ENCODE measurements around the gene DMBX1. TPM values are rescaled to one million over a fixed set of nuclear protein-coding genes. Genes with fewer than 3 reads are reported as not detected.

DMBX1 gene
- polyA plus RNA-seq (ENCODE audit: insufficient read depth in 1 of 5, insufficient read length in 5 of 5, low replicate concordance in 1 of 5), result under 1 TPM in 3 of 5 donors, not detected in 2; 0.04 to 0.06 (median 0.05) TPM
- long read RNA-seq, donor 1, result 0 reads
- long read RNA-seq, donor 2, result 0 reads
- long read RNA-seq, donor 3, result 0 reads
- long read RNA-seq, donor 4, result 0 reads
- long read RNA-seq, donor 5, result 0 reads
- long read RNA-seq, donor 6, result 0 reads
- long read RNA-seq, donor 7, result 0 reads
- long read RNA-seq, donor 8, result 0 reads

DNA sequence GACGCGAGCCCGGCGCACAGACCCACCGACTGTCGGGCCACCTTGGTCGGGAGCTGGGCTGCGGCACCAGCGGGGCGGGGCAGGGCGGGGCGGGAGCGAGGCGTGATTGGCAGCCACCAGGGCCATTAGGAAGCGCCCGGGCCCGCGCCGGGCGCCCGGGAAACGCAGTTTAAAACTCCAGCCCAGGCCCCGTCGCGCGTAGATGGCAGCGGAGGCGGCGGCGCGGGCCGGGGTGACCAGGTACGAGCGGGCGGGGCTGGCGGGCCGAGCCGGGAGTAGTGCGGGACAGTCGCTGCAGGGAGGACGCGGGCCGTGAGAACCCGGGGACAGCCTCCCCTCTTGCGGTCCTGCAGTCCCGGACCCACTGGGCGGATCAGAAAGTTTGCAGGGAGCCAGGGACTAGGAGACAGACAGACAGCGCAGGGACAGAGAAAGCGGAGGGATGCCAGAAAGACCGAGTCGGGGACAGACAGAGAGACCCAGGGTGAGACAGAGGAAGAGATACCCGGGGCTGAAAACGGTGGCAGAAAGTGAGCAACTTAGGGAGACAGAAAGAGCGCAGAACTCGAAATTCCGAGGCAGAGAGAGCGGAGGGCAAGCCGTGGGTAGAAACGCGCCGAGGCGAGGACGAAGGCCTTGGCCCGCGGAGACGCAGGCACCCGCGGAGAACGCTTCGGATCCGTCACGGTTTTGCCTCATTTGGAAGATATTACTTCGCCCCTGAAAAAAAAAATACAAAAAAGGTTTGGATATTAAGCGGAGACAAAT lies at the start of gene DMBX1:
Gene DMBX1 (plus strand): TSS at position 199 of the 768 bp plus-strand sequence. CDS start 17,175 bp downstream, outside the sequence.
- DNase-seq, result no peak

DNA sequence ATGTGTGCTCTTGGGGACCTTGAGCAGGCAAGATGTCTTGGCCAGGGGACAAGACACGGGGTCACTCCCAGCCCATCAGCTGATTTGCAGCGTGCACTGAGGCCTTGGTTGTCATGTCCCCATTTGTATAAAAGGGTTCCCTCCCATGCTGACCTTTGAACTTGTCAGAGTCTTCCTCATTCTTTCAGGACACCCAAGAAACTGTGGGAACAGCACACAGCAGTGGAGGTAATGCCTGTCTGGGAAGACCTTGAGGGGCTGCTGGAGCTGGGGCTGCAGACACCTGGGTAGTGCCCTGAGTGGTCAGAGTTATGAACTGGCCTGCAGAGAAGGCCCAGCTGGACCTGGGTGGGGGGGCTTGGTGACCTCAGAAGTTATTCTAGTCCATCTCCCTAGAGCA lies 49.2 kb upstream of the DMBX1 start:
- no peak for DNase-seq

DNA sequence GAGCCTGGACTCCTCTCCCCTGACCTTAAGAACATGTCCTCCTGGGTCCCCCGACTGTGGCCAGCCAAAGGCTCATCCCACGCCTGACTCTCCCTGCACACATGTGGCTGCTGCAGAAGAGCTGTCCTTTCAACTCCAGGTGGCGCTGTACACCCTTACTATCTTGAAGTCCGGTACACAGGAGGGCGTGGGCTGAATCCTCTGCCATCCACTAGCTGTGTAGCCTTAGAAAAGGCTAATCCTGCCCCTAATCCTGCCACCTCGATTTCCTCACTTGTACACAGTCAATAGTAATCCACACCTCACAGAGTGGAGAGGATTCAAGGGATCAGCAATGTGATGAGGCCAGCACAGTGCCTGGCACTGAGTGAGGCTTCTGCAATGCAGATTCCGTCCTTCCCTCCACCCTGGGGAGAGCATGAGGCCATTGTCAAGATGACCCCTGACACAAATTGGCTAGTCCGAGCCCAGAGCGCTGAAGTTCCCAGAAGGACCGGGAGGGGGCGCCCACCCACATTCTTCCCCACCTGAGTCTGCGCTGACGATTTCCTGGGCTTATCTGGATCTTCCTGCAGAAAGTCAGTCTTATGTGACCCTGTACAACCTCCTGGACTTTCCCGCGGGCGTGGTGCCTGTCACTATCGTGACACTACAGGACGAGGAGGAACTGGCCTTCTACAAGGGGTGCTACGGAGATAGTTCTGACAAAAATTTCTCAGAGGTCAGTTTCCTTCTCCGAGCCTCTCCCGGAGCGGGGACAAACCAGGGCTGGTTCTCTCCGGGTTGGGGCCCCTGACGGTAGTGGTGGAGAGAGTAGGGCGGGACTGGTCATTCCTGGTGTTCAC lies 47.1 kb upstream of the DMBX1 start:
- peak in 1 of 2 donors; percentile 41 for DNase-seq

GRCh38 chr1:46444466-46444865 lies 45.2 kb upstream of the DMBX1 start:
- no peak for DNase-seq

GRCh38 chr1:46445773-46446256 lies 43.8 kb upstream of the DMBX1 start:
- no peak for DNase-seq

- peak; percentile 54 to 56 for DNase-seq
Observed at GRCh38 chr1:46446646-46447498, 42.8 kb upstream of the DMBX1 start.

DNA sequence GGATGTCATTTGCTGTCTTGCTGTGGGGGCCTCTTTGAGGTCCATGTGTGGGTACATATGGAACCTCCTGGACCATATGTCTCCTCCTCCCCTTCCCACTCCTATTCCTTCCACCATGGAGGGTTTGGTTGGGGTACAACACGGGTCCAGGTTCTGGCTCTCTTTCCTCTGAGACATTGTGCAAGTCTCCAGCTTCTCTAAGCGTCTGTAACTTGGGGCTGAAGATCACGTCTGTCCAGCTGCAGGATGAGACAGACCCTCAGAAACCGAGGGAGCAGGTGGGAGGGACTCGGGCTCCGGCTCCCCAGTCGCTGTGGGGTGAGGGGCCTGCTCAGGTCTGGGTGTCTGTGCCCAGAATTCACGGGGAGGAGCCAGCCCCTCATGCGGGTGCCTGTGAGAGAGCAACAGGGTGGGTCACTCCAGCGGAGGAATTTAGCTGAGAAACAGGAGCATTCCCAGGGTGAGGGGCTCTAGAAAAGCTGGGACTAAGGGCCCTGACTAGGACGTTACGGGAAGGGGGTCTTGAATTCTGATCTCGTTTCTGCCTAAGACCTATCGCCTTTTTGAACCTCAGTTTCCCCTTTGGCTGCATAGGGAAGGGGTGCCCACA lies 42.0 kb upstream of the DMBX1 start:
- DNase-seq, result no peak

DNA sequence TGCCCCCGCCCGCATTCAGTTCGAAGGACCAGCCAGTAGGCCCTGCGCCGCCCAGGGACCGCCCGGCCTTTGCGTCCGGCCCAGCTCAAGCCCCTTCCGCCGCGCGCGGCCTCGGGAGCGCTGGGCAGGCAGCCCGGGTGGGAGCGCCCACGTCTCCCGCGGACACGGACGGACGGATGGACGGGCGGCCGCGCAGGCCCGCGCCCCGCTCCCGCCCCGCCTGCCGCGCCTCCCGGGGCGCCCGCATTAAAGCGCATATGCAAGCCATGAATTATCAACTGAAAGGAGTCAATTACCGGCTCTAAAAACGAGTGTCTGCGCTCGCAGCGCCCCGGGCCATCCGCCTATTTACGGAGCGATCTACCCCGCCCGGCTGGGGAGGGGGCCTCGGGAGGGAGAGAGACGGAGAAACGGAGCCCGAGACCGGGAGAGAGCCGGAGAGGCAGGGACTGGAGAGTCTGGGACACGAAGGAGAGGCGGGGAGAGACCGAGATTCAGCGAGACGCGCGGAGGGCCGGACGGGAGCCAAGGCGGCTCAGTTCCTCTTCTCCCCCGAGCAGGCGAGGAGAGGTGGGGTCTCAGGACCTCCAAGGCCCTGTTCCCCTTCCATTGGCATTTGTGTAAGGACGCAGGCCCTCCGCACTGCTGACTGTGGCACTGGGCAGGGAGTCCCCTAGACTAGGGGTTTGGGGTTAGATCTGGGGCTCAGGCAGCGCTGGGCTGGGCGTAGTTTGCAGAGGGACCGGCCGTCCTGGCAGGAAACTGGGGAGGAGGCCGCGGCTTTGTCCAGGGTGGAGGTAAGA lies 41.3 kb upstream of the DMBX1 start:
- no peak for DNase-seq

- DNase-seq, result no peak
Observed at GRCh38 chr1:46449223-46450159, 40.1 kb upstream of the DMBX1 start.

DNA sequence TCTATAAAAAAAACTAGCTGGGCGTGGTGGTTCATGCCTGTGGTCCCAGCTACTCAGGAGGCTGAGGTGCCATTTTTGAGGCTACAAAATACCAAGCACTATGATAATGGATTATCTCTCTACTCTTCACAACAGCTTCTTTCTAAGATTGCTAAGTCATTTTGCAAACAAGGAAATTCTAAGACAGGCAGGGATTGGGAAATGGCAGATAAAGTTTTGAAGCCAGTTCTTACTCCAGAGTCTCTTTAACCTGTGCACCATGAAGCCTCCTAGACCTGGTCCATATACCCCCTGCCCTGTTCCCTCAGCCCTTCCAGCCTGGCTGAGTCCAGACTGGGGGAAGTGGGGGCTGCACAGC lies 39.5 kb upstream of the DMBX1 start:
- no peak for DNase-seq

GRCh38 chr1:46451948-46452930 lies 37.4 kb upstream of the DMBX1 start:
- DNase-seq, result no peak

DNA sequence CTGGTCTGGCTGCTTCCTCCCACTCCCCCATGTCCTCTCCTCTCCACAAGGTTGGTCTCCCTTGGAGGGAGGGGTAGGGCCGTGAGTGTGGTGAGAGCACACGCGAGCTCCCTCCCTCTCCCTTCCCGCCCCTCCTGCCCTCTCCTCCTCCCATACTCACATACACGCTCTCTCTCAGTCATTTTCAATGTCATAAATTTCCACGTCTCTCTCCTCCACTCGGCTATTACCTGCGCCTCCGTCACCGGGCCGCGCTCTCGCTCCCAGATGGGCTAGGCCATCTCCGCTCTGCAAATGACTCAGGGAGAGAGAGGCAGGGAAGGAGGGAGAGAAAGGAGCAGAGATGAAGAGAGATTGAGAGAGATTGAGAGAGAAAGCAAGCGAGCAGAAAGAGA lies 36.7 kb upstream of the DMBX1 start:
- no peak for DNase-seq

GRCh38 chr1:46453449-46453848 lies 36.2 kb upstream of the DMBX1 start:
- no peak for DNase-seq

DNA sequence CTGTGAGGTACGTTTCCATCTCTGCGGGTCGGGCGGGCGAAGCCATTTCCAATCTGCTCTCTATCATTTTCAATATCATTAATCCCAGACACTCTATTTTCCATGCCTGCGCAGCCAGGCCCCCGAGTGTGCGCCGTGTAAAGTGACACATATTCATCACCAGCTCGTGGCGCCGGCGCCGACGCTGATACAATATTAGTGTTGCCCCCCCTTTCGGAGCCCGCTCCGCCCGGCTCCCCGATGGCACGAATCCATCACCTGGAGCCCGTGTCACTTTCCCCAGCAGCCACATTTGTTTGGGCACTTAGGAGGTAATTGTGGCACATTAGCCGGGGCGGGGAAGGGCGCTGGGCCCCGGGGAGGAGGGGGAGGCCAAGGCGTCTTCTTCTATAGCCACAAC lies 33.7 kb upstream of the DMBX1 start:
- no peak for DNase-seq

DNA sequence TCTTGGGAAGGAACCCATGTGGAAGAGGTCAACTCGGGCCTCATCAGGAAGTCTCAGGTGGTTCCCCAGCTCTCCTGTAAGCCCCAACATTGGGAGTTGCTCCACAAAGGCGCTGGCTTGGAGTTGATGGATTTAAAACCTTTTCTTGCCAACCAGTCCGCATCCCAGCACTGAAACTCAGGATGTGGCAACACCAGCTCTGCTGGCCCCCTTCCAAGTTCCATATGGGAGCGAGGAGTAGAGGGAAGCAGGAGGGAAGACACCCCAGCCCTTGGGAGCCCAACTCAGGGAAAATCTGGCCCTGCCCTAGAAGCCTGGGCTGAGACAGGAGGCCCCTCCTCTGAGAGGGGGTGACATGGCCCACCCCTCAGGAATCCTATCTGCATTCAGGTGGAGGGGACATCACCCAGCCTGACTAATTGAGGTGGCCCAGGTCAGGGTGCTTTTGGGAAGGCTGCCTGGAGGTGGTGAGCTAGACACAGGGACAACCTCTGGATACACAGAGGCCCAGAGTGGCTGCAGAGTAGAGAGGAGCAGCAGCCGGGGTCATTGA lies 33.1 kb upstream of the DMBX1 start:
- DNase-seq, result no peak

GRCh38 chr1:46457178-46457577 lies 32.5 kb upstream of the DMBX1 start:
- no peak for DNase-seq

- no peak for DNase-seq
Observed at GRCh38 chr1:46458190-46458589, 31.4 kb upstream of the DMBX1 start.

Measured in right lung (tissue), 10 donors.